Gastrocnemius medialis (tissue), 4 donors: ENCODE data around the gene ADAMTS15.

ENCODE experiments used
- POLR2A ChIP-seq, 2 donors: fragments of 450-650 bp; IDR thresholded peaks; one replicate each; pipeline ENCODE4 v1.6.1; 2017; ENCODE audit warnings: antibody characterized with exemption in 2 of 2, mild to moderate bottlenecking in 2 of 2, moderate library complexity in 2 of 2
- TF ChIP-seq, protein P1 (sequence below), 5 experiments: fragments of 450-650 bp in 3 of 5; fragments of 200-600 bp in 2 of 5; sonication (generic) in 2 of 5; IDR thresholded peaks in 4 of 5; conservative IDR thresholded peaks in 1 of 5; 1 replicate in 4 of 5; 2 replicates in 1 of 5; pipeline ENCODE4 v1.5.1; 2016 to 2019; ENCODE audit warnings: antibody characterized with exemption in 5 of 5, mild to moderate bottlenecking in 3 of 5, moderate library complexity in 3 of 5

- TF ChIP-seq, protein P1, sequence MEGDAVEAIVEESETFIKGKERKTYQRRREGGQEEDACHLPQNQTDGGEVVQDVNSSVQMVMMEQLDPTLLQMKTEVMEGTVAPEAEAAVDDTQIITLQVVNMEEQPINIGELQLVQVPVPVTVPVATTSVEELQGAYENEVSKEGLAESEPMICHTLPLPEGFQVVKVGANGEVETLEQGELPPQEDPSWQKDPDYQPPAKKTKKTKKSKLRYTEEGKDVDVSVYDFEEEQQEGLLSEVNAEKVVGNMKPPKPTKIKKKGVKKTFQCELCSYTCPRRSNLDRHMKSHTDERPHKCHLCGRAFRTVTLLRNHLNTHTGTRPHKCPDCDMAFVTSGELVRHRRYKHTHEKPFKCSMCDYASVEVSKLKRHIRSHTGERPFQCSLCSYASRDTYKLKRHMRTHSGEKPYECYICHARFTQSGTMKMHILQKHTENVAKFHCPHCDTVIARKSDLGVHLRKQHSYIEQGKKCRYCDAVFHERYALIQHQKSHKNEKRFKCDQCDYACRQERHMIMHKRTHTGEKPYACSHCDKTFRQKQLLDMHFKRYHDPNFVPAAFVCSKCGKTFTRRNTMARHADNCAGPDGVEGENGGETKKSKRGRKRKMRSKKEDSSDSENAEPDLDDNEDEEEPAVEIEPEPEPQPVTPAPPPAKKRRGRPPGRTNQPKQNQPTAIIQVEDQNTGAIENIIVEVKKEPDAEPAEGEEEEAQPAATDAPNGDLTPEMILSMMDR (IDR thresholded peaks at IDR 0.05 in 4 of 5, conservative IDR thresholded peaks at IDR 0.05 in 1 of 5) = no peak
- no peak for TF ChIP-seq POLR2A (IDR thresholded peaks at IDR 0.05)
These were observed 13.8 kb downstream of the ADAMTS15 start for GRCh38 chr11:130462101-130462885.
